K562 (cell line): Measurements from ENCODE around the gene MRPL55. TPM values are rescaled to one million over a fixed set of nuclear protein-coding genes. Genes with fewer than 3 reads are reported as not detected.
A peak's percentile ranks its signal among the peaks of the same experiment; 100 is the strongest.

Experiments
- CREM ChIP-seq: IDR thresholded peaks from 2 replicates; pipeline ENCODE4 v1.6.1; 2014; ENCODE audit warnings: antibody characterized with exemption, low read depth
- ESRRA ChIP-seq: fragments of 450-650 bp; IDR thresholded peaks from 2 replicates; pipeline ENCODE4 v1.6.1; 2014; ENCODE audit warnings: low read depth, mild to moderate bottlenecking, moderate library complexity, borderline replicate concordance
- EWSR1 ChIP-seq: fragments of 450-650 bp; IDR thresholded peaks from 2 replicates; pipeline ENCODE4 v1.6.1; 2018; ENCODE audit warnings: borderline replicate concordance, mild to moderate bottlenecking, low read depth, moderate library complexity; ENCODE audit not compliant: partially characterized antibody
- HLTF ChIP-seq: fragments of 450-650 bp; IDR thresholded peaks from 2 replicates; pipeline ENCODE4 v1.6.1; 2016
- HNRNPL ChIP-seq: fragments of 200-400 bp; formaldehyde crosslinking; IDR thresholded peaks from 2 replicates; pipeline ENCODE4 v1.6.1; 2017; ENCODE audit warnings: low read depth, mild to moderate bottlenecking, low read length
- KLF10 ChIP-seq: fragments of 250-450 bp; sonication (Bioruptor Pico); IDR thresholded peaks from 2 replicates; pipeline ENCODE4 v1.6.1; 2021; ENCODE audit warnings: matching md5 sums
- MXI1 ChIP-seq: IDR thresholded peaks from 2 replicates; pipeline ENCODE4 v1.6.1; 2011; ENCODE audit warnings: low read depth, mild to moderate bottlenecking, improper control_type of control experiment, low read length
- NCOA2 ChIP-seq, 2 experiments: fragments of 450-650 bp; IDR thresholded peaks; 2 replicates each; pipeline ENCODE4 v1.6.1; 2018; ENCODE audit warnings: mild to moderate bottlenecking in 2 of 2, moderate library complexity in 1 of 2; ENCODE audit not compliant: partially characterized antibody in 2 of 2
- NFXL1 ChIP-seq: fragments of 450-650 bp; formaldehyde crosslinking; IDR thresholded peaks from 2 replicates; pipeline ENCODE4 v1.4.0; 2021; ENCODE audit warnings: mild to moderate bottlenecking
- PHF20 ChIP-seq: fragments of 450-650 bp; IDR thresholded peaks from 2 replicates; pipeline ENCODE4 v1.6.1; 2018; ENCODE audit not compliant: partially characterized antibody
- PHF8 ChIP-seq: fragments of 200-600 bp; sonication (generic); IDR thresholded peaks from 2 replicates; pipeline ENCODE4 v1.6.1; 2012; ENCODE audit warnings: mixed run types, mild to moderate bottlenecking, inconsistent platforms, low read length, moderate library complexity, borderline replicate concordance
- POLR2A ChIP-seq: fragments of 450-650 bp; conservative IDR thresholded peaks from 2 replicates; pipeline ENCODE4 v1.6.1; 2016
- POU5F1 ChIP-seq: fragments of 150-350 bp; IDR thresholded peaks from 2 replicates; pipeline ENCODE4 v1.6.1; 2014; ENCODE audit warnings: borderline replicate concordance, low read length, low read depth, mild to moderate bottlenecking; ENCODE audit not compliant: partially characterized antibody
- TARDBP ChIP-seq: fragments of 450-650 bp; IDR thresholded peaks from 2 replicates; pipeline ENCODE4 v1.6.1; 2016
- TBP ChIP-seq: optimal IDR thresholded peaks from 2 replicates; pipeline ENCODE3; 2011; ENCODE audit warnings: low read depth, low read length, improper control_type of control experiment
- ZBTB7A ChIP-seq: IDR thresholded peaks from 2 replicates; pipeline ENCODE4 v1.6.1; 2011; ENCODE audit warnings: low read depth, mild to moderate bottlenecking, low read length, moderate library complexity, borderline replicate concordance; ENCODE audit not compliant: control insufficient read depth
- ZFP30 ChIP-seq: fragments of 250-450 bp; sonication (Bioruptor Pico); IDR thresholded peaks from 2 replicates; pipeline ENCODE4 v1.8.0; 2022; ENCODE audit warnings: moderate library complexity, mild to moderate bottlenecking, inconsistent platforms, borderline replicate concordance
- ZKSCAN8 ChIP-seq: fragments of 200-800 bp; sonication (Bioruptor generic); IDR thresholded peaks from 2 replicates; pipeline ENCODE4 v1.6.1; 2016; ENCODE audit warnings: missing genetic modification characterization, missing compliant biosample characterization
- ZNF121 ChIP-seq: sonication (generic); formaldehyde crosslinking; conservative IDR thresholded peaks from 2 replicates; pipeline ENCODE4 v1.8.0; 2022; ENCODE audit warnings: missing genetic modification reagents
- ZNF445 ChIP-seq: fragments of 250-450 bp; sonication (Bioruptor Pico); IDR thresholded peaks from 2 replicates; pipeline ENCODE4 v1.4.0; 2020; ENCODE audit warnings: low read depth, mild to moderate bottlenecking, moderate library complexity
- ZZZ3 ChIP-seq: fragments of 450-650 bp; IDR thresholded peaks from 2 replicates; pipeline ENCODE4 v1.6.1; 2016; ENCODE audit warnings: antibody characterized with exemption, mild to moderate bottlenecking, moderate library complexity
- polyA plus RNA-seq, 8 experiments: library from polyadenylated mRNA; depleted of rRNA in 4 of 8; stranded (reverse) in 5 of 8; unstranded in 3 of 8; fragments of >200 nt; fragmentation: Nextera tagmentation in 2 of 8; fragmentation: Illumina TruSeq in 1 of 8; extraction: Ambion mirVana in 2 of 8; extraction: Trizol in 1 of 8; gene quantifications; 2 replicates each; pipeline versions ENCODE4 v1.2.1 to v1.2.3, GENCODE V29; 2011 to 2014; ENCODE audit warnings: inconsistent platforms in 1 of 8, missing spikeins in 1 of 8
- total RNA-seq, 7 experiments: library from RNA; depleted of rRNA in 6 of 7; stranded (reverse); fragments of >200 nt in 6 of 7; fragmentation: Illumina TruSeq in 2 of 7; extraction: Trizol in 2 of 7; gene quantifications; 2 replicates each; pipeline versions ENCODE4 v1.2.1 to v1.2.3, GENCODE V29; 2011 to 2021; ENCODE audit warnings: low replicate concordance in 1 of 7
- TF ChIP-seq, protein P1 (sequence below), 2 experiments: fragments of 200-800 bp in 1 of 2; sonication (Bioruptor generic) in 1 of 2; sonication (generic) in 1 of 2; formaldehyde crosslinking in 1 of 2; IDR thresholded peaks in 1 of 2; conservative IDR thresholded peaks in 1 of 2; 2 replicates each; pipeline versions ENCODE4 v1.5.0 to v1.6.1; 2016 to 2020; ENCODE audit warnings: missing compliant biosample characterization in 1 of 2, missing genetic modification characterization in 1 of 2, missing genetic modification reagents in 1 of 2
- TF ChIP-seq, protein P2 (sequence below): fragments of 250-450 bp; sonication (Bioruptor Pico); IDR thresholded peaks from 2 replicates; pipeline ENCODE4 v1.4.0; 2020
- TF ChIP-seq, protein P3 (sequence below): fragments of 150-350 bp; conservative IDR thresholded peaks from 2 replicates; pipeline ENCODE4 v1.6.1; 2014; ENCODE audit warnings: low read length

Gene MRPL55
- total and polyA plus RNA-seq, 9 of the 15 experiments (the other 6 are each of a cell fraction or from before 2014, with no cell fraction given): 34.9 to 228 (median 81.0) TPM

DNA sequence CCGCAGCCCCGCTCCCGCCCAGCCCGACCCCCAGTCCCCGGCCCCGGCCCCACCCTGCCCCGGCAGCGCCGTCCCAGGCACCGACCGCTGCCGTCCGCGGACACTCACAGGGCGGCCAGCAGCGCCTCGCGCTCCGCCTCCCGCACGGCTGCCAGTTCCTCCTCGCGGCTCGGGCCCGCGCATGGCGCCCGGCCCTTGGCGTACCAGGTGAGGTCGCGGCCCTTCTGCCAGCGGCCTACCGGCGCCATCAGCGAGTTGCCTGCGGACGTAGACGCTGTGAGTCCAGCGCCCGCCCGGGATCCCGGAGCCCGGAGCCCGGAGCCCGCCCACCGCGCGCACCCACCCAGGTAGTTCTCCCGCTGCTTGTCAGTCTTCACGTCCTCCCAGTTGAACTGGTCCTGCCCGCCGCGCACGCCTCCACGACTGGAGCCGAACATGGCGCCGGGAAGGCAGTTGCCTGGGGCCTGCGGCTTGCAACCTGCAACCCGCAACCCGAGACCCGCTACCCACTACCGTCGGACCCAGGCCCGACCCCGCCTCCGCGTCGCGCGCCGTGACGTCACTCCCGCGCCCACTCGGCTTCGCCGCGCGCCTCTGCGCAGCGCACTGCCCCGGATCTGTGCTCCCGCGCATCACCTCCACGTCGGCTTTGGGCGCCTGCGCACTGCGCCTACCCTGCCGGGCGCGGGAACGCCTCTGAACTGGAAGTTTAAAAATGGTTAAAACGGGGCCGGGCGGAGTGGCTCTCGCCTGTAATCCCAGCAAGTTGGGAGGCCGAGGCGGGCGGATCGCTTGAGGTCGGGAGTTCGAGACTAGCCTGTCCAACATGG lies 6.1 kb downstream of the MRPL55 start, which contains the start of gene C1orf35 (continued):
- TF ChIP-seq, protein P1, sequence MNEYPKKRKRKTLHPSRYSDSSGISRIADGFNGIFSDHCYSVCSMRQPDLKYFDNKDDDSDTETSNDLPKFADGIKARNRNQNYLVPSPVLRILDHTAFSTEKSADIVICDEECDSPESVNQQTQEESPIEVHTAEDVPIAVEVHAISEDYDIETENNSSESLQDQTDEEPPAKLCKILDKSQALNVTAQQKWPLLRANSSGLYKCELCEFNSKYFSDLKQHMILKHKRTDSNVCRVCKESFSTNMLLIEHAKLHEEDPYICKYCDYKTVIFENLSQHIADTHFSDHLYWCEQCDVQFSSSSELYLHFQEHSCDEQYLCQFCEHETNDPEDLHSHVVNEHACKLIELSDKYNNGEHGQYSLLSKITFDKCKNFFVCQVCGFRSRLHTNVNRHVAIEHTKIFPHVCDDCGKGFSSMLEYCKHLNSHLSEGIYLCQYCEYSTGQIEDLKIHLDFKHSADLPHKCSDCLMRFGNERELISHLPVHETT (CRISPR knock-in tag; conservative IDR thresholded peaks at IDR 0.05 in 1 of 2, IDR thresholded peaks at IDR 0.05 in 1 of 2): peak in 1 of 2 experiments; percentile 86; a peak in 2 of 4 replicates
- TF ChIP-seq EWSR1 (no peak), ZZZ3 (no peak; the same call in 1 of the 2 replicates), ZKSCAN8 (CRISPR knock-in tag) (no peak), ESRRA (peak; percentile 74; the same call in 1 of the 2 replicates), PHF20 (peak; percentile 96), TBP (peak; percentile 83), POU5F1 (peak; percentile 64), ZNF445 (CRISPR knock-in tag) (no peak), HNRNPL (peak; percentile 68; the same call in 1 of the 2 replicates), ZBTB7A (peak; percentile 99), POLR2A (peak; percentile 79), HLTF (peak; percentile 71; the same call in 1 of the 2 replicates), TARDBP (no peak), PHF8 (peak; percentile 80), KLF10 (CRISPR knock-in tag) (no peak), CREM (peak; percentile 100), NFXL1 (CRISPR knock-in tag) (no peak), NCOA2 (IDR thresholded peaks at IDR 0.05; ENCODE audit: partially characterized antibody in 2 of 2) (no peak), MXI1 (peak; percentile 65), ZNF121 (peak; percentile 7; the same call in 1 of the 2 replicates), ZFP30 (CRISPR knock-in tag) (no peak)
- TF ChIP-seq, protein P2, sequence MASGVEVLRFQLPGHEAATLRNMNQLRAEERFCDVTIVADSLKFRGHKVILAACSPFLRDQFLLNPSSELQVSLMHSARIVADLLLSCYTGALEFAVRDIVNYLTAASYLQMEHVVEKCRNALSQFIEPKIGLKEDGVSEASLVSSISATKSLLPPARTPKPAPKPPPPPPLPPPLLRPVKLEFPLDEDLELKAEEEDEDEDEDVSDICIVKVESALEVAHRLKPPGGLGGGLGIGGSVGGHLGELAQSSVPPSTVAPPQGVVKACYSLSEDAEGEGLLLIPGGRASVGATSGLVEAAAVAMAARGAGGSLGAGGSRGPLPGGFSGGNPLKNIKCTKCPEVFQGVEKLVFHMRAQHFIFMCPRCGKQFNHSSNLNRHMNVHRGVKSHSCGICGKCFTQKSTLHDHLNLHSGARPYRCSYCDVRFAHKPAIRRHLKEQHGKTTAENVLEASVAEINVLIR (CRISPR knock-in tag): peak; percentile 100
- TF ChIP-seq, protein P3, sequence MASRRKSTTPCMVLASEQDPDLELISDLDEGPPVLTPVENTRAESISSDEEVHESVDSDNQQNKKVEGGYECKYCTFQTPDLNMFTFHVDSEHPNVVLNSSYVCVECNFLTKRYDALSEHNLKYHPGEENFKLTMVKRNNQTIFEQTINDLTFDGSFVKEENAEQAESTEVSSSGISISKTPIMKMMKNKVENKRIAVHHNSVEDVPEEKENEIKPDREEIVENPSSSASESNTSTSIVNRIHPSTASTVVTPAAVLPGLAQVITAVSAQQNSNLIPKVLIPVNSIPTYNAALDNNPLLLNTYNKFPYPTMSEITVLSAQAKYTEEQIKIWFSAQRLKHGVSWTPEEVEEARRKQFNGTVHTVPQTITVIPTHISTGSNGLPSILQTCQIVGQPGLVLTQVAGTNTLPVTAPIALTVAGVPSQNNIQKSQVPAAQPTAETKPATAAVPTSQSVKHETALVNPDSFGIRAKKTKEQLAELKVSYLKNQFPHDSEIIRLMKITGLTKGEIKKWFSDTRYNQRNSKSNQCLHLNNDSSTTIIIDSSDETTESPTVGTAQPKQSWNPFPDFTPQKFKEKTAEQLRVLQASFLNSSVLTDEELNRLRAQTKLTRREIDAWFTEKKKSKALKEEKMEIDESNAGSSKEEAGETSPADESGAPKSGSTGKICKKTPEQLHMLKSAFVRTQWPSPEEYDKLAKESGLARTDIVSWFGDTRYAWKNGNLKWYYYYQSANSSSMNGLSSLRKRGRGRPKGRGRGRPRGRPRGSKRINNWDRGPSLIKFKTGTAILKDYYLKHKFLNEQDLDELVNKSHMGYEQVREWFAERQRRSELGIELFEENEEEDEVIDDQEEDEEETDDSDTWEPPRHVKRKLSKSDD: peak; percentile 23; the same call in 1 of the 2 replicates
